Fibroblast of skin of right biceps (primary cell): ENCODE results near the gene ARID2.

Experiments used
- DNase-seq: peaks from one replicate; pipeline ENCODE4 v3.0.0-alpha.2; 2013

Gene ARID2, protein sequence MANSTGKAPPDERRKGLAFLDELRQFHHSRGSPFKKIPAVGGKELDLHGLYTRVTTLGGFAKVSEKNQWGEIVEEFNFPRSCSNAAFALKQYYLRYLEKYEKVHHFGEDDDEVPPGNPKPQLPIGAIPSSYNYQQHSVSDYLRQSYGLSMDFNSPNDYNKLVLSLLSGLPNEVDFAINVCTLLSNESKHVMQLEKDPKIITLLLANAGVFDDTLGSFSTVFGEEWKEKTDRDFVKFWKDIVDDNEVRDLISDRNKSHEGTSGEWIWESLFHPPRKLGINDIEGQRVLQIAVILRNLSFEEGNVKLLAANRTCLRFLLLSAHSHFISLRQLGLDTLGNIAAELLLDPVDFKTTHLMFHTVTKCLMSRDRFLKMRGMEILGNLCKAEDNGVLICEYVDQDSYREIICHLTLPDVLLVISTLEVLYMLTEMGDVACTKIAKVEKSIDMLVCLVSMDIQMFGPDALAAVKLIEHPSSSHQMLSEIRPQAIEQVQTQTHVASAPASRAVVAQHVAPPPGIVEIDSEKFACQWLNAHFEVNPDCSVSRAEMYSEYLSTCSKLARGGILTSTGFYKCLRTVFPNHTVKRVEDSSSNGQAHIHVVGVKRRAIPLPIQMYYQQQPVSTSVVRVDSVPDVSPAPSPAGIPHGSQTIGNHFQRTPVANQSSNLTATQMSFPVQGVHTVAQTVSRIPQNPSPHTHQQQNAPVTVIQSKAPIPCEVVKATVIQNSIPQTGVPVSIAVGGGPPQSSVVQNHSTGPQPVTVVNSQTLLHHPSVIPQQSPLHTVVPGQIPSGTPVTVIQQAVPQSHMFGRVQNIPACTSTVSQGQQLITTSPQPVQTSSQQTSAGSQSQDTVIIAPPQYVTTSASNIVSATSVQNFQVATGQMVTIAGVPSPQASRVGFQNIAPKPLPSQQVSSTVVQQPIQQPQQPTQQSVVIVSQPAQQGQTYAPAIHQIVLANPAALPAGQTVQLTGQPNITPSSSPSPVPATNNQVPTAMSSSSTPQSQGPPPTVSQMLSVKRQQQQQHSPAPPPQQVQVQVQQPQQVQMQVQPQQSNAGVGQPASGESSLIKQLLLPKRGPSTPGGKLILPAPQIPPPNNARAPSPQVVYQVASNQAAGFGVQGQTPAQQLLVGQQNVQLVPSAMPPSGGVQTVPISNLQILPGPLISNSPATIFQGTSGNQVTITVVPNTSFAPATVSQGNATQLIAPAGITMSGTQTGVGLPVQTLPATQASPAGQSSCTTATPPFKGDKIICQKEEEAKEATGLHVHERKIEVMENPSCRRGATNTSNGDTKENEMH (N-terminal part only)

DNA sequence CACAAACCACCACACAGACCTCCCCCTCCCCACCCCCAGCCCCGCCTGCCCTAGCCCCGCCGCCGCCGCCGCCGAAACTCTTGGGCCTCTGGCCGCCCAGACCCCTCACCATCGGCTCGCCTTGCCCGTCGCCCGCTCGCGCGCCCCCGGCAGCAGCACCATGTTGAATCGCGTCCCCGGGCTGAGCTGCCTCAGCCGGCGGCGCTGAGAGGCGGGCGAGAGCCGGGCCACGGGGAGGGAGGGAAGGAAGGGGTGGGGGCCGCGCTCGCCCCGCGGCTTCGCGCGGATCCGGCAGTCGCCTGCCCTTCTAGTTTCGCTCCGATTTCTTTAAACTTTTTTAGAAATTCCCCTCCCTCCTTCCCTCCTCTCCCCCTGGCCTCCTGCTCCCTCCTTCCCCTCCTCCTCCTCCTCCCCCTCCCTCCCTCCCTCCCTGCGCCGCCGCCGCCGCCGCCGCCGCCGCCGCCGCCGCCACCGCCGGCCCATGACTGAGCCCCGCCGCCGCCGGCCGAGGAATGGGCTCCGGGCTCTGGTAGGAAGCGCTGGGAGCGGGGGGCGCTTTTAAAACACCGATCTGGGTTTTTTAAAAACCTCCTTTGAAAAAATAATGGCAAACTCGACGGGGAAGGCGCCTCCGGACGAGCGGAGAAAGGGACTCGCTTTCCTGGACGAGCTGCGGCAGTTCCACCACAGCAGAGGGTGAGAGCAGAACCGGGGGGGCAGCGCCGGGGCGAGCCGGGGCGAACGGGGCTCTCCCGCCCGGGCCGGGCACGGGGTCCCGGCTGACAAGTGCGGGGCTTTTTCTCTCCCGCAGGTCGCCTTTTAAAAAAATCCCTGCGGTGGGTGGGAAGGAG is at the start of gene ARID2:
Gene ARID2 (plus strand): TSS at position 474 of the 851 bp plus-strand sequence. CDS start 131 bp downstream, at position 605.
- DNase-seq = peak; percentile 79

DNA sequence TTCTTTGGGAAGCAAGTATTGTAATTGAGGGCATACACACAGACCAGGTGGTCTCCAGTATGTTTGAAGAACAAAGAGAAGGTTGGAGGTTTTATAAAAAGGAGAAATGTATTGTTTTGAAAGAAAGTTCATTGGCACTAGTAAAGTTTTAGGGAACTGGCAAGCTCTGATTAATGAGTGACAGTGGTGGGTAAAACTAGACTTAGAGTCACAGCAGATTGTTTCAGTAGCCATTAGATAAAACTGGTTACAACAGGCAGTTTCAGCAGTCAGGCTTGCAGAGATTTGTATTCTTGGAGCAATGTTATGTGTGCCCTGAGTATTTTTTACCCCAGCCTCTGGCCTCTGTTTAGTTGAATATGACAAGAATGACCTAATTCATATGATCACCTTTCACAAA is 49.1 kb upstream of the ARID2 start:
- no peak for DNase-seq

DNA sequence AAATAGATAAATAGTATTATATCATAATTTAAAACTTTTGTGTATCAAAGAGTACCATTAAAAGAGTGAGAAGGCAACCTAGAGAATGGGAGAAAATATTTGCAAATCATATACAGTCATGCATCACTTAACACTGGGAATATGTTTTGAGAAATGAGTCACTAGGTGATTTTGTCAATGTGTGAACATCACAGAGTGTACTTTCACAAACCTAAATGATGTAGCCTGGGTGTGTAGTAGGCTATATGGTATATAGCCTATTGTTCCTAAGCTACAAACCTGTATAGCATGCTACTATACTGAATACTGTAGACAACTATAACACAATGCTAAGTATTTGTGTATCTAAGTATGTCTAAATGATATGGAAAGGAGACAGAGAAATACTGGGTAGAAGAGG is 48.0 kb upstream of the ARID2 start:
- DNase-seq = no peak

DNA sequence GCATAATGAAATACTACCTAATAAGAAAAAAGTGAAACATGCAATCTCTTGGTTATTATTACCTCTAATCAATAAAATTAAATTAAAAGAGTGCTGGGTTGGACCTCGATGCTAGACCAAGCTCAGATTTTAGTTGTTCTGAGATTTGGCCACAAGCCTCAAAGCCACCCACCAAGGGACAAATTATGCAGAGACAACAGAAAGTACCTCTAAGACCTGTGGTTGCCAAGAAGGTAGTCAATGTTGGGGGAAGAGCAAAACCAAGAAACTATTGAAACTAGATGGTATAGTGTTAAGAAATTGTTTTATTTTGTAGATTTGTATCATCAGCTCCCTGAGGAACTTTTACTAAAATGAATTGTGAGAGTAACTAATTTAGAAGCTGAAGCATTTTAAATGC is 43.8 kb upstream of the ARID2 start:
- no peak for DNase-seq

DNA sequence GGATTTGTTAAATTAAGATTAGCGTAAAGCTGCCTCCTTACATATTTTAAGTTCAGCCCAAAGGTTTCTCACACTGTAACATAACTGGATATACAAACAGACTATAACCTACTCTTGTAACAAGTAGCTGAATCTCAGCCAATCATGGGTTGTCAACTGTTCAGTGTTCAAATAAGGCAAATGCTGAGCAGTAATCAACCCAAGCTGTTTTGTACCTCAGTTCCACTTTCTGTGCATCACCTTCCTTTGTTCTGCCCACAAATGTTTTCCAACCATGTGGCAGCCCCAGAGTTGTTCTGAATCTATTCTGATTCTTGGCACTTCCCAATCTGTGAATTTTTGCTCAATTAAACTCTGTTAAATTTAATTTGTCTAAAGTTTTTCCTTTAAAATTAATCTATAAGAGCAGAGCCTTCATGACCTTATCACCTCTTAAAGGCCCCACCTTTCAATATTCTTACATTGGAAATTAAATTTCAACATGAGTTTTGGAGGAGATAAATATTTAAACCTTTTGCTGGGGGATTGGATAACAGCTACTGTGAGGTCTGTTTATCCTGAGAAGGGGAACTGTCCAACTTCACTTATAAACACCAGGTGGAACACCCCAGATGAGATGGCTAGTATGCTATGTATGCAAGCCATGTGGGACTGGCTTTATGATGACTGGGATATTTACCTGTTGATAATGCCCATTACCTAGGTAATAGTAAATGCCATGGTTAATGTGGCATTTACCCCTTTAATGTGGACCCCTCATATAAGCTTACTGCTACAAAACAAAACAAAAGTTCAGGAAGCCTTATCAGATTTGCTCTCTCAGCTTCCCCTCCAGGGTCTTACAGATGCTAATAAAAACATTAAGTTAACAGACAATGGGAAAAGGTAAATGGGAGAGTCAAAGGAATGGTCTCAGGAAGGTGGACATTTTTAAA is 42.2 kb upstream of the ARID2 start:
- no peak for DNase-seq

DNA sequence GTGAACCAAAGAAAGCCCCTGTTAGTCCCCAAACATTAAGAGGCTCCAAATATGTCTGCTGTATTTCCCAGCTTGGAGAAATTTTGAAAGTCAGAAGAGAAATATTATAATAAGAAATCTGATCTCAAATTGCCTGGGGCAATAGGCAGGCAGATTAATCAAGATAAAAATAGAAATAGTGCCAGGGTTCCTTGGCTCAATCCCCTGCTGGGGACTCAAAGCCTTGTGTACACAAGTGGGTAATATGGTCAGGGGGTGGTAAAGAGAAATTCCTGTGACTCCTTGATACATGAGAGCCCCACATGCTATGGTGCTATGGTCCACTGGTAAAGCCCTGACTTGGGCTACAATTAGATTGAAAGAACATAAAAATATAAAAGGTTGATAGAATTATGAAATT is 41.3 kb upstream of the ARID2 start:
- DNase-seq = no peak

DNA sequence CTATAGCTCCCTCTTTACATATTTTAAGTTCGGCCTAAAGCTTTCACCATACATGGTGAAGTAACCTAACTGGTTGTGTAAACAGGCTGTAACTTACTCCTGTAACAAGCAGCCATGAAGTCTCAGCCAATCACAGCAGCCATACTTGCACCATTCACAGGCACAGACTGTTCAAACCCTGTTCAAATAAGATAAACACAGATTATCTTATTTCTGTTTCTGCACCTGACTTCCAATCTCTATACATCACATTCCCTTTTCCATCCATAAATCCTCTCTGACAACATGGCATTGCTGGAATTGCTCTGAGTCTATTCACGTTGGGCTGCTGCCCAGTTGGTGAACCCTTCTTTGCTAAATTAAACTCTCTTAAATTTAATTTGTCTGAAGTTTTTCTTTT is 34.5 kb upstream of the ARID2 start:
- no peak for DNase-seq

DNA sequence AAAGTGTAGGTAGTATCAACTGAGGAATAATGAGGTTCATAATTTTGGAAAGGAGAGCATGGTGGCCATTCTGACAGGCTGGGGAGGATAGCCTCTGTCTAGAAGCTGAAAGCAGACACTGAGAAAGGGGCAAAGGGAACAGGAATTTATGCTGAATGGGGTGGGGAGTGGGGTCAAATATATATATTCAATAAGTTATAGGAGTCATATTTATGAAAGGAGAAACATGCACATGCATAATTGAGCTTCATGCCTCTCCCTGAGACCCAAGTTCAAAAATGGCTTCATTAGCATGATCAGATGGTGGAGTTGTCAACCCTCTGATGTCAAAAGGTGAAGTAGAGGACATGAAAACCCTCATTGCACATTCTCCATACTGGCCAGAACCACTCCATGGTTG is 33.9 kb upstream of the ARID2 start:
- DNase-seq = no peak

DNA sequence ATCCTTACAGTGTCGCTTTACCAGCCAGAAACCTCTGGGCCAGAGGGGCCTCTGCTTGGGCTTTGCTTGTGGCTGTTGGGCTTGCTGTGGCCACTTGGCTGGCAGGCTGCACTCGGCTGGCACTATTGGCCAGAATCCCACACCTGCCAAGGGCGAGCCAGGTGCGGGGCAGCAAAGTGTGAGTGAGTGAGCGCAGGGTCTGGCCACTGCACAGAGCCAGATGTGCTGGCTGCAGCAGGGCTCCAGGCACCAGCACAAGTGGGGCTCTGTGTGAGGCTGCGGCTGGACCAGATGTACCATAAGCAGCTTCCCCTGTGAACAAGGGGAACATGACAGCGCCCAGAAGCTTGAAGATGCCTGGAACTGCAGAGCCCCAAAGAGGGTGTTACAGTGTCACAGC is 33.5 kb upstream of the ARID2 start:
- DNase-seq = no peak

DNA sequence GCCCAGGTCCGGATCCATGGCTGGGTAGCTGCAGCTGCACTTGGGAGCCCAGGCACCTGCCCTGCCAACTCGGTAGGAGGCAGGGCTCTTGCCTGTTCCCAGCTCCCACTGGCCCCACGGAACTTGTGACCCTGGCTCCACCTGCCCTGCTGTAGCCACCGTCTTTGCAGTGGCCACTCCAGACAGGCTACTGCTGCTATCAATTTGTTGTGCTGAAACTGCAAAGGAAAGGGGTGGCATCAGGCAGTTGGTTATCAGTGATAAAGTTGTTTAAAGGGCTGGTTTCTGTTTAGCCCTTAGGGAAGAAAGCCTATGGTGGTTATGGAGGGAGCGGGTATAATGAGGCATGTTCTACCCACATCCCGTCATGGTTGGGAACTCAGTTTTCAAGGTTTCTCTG is 32.1 kb upstream of the ARID2 start:
- DNase-seq = no peak

DNA sequence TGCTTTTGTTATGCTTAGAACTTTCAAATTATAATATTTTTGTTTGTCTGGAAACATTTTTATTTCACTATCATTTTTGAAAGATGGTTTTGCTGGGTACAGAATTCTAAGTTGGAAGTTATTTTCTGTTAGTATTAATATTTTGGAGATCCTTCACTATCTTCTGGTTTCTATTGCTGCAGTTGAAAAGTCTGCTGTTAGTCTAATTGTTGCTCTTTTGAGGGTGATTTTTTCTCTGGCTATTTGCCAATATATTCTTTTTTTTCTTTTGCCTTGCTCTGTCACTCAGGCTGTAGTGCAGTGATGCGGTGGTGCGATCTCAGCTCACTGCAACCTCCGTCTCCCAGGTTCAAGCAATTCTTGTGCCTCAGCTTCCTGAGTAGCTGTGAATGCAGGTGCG is 28.2 kb upstream of the ARID2 start:
- DNase-seq = no peak

DNA sequence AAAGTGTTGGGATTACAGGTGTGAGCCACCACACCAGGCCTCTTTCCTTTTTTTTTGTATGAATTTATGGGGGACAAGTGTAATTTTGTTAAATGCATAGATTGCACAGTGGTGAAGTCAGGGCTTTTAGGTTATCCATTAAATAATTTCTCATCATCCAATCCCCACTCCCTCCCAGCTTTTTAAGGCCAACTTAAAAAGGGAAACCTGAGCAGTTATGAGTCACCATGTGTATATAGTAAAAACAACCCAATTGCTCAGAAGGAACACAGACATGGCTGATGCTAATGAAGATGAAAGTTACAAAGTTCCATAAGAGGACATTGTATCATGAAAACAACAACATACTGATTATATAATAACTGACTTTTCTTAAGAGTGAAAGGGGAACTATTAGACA is 25.6 kb upstream of the ARID2 start:
- peak; percentile 12 for DNase-seq

DNA sequence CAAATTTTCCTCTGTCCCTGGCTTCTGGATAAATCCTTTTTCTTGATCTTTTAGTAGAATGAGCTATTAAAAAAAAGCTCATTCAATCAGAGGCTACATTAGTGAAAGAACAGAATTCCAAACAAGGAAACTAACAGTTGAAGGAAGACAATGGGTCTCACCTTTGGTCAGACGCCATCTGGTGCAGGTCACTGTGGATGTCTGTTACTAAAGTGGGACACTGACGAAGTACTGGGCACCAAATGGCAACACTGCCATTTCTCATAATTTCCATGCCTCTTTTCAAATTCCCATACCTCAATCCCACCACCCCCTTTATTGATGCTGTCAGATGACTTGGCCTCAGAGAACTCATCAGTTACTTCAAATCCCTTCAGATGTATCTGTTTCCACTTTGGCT is 24.5 kb upstream of the ARID2 start:
- DNase-seq = no peak

DNA sequence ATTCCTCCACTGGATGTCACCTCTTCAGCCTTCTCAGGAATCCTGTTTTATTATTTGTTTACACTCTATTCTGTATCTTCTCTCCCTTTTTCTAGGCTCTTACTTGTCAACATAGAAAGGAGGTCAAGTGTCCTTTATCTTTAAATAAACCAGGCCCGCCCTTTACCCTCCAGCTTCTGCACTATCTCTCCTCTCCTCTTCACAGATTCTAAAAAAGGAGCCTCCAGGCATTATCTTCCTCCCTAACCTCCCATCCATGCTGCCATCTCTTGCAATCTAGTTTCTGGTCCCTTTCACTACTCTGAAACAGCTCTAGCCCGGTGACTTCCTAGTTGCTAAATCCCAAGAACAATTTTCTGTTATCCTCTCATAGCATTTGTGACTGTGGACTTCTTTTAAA is 24.1 kb upstream of the ARID2 start:
- DNase-seq = no peak

DNA sequence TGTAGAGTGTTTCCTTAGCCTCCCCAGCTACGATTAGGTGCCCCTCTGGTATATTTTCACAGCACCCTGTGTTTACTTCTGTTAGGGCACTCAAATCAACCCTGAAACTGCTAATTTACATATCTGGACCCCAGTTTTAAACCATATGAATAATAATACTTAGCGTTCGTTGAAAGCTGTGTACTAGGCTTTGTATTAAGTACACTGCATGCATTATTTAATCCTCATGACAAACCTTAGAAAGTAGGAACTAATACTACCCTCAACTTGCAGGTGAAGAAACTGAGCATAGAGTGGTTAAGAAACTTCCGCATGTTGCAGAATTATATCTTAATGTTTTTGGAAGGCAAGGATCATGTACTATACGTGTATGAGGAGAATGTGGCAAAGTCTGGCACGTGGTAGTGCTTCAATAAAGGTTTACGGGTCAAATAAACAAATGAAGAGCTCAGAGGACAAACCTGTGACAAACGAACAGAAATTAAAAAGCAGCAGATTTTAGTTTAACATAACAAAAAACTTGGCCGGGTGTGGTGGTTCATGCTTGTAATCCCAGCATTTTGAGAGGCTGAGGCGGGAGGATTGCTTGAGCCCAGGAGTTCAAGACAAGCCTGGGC is 22.2 kb upstream of the ARID2 start:
- no peak for DNase-seq

DNA sequence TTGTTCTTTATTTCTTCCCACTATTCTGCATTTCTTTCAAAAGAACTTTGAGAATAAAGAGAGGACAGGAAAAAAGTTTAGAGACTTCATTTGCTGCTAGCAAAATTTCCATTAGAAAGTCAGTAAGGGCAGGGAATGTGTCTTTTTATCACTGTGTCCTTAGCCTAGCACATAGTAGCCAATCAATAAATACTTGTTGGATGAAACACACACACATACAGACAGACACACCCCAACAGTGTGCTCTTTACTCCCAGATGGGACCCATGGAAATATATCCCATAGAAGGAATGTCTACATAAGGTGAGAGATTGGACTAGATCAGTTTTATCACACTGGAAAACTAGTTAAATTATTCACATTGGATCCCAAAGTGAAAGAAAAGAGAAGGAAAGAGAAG is 21.1 kb upstream of the ARID2 start:
- DNase-seq = no peak

DNA sequence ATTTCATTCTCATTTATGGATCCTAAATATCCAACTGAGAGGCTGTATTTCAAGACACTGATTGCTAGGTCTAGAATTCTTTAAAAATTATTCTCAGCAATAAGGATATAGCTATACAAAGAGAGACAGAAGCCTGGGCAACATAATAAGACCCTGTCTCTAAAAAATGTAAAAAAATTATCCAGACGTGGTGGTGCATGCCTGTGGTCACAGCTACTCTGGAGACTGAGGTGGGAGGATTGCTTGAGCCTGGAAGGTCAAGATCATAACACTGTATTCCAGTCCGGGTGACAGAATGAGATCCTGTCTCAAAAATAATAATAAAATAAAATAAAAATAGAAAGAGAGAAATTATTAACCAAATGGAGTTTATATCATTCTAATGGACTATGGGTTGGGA is 20.6 kb upstream of the ARID2 start:
- no peak for DNase-seq

DNA sequence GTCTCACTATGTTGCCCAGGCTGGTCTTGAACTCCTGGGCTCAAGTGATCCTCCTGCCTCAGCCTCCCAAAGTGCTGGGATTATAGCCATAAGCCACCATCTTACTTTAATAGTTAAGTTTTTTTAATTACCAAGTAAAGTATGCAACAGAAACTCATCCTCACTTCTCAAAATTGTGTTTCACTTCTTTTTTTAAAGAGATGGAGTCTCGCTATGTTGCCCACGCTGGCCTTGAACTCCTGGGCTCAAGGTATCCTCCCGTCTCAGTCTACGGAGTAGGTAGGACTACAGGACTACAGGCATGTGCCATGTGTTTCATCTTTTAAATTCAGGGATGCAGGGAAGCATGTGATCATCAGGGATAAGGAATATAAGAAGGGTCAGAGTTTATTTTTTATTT is 17.2 kb upstream of the ARID2 start:
- DNase-seq = no peak

DNA sequence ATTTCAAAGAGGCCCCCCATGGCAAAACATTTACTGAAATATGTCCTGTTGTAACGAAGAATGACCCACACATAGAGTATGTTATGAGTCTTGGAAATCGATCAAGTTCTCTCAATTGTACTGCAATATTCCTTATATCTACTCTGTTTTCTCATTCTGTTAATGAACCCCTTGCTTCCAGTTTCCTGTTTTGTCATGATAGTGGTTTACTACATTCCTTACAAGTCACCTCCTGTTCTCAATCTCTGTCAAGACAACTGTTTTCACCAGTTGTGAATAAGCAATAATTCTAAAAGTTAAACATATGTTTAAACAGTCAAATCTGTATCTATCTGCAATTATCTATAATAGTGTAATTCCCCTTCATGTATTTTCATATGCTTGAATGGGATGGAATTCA is 16.4 kb upstream of the ARID2 start:
- DNase-seq = peak; percentile 46

DNA sequence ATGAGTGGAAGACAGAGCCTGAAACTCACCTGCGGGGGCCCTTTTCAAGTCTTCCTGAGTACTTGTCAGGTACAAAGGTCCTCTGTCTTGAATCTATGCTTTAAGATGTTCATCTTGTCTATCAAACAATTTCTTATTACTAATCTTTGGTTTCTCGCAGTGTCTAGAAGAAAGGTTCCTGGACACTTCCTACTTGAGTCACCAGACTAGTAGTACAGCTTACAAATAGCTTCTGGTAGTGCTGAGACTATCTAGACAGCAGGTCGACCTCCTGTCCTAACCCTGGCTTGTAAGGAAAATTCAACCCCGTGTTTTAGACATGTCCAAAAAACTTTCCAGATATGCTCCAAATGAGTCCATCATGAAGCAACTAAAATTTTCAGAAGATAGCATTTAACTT is 11.2 kb upstream of the ARID2 start:
- DNase-seq = no peak

DNA sequence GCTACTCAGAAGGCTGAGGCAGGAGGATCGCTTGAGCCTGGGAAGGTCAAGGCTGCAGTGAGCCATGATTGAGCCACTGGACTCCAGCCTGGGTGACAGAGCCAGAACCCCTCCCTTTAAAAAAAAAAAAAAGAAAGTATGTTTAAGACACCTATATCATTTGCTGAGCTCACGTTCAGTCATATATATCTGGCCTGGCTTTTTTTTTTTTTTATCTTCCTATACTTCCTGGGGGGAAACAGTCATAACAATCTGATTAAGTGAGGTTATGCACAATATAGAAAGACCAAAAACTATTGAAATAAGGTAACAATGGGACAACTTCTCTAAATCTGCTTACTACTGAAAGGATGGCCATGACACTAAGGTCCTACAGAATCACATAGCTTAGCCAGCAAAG is 9.4 kb upstream of the ARID2 start:
- no peak for DNase-seq
